GM23338 (cell line): ENCODE results near the gene LAYN. TPM values are rescaled to one million over a fixed set of nuclear protein-coding genes. Genes with fewer than 3 reads are reported as not detected.

ENCODE experiments used
- ATAC-seq: fragments of 200-7000 bp; cut with Tn5 transposase; 3 replicates; pipeline ENCODE4 v1.9.1; 2020
- DNase-seq: peaks from one replicate; pipeline ENCODE4 v3.0.0-alpha.2; 2015; ENCODE audit warnings: low spot score
- H2AFZ ChIP-seq: fragments of 200-600 bp; sonication (generic); 2 replicates; pipeline ENCODE4 v1.8.0; 2016; ENCODE audit warnings: antibody characterized with exemption, mild to moderate bottlenecking, moderate library complexity
- H3F3A ChIP-seq: fragments of 200-600 bp; sonication (generic); replicated peaks from 2 replicates; pipeline ENCODE4 v1.8.0; 2017; ENCODE audit warnings: antibody characterized with exemption, mixed run types, low read depth
- H3K27ac ChIP-seq: fragments of 200-600 bp; sonication (generic); 2 replicates; pipeline ENCODE4 v1.6.1; 2016; ENCODE audit warnings: low read depth
- H3K27me3 ChIP-seq: fragments of 200-600 bp; sonication (generic); 2 replicates; pipeline ENCODE4 v1.8.0; 2016; ENCODE audit warnings: mild to moderate bottlenecking, mixed run types, moderate library complexity; ENCODE audit not compliant: insufficient read depth
- H3K36me3 ChIP-seq: fragments of 200-600 bp; sonication (generic); 2 replicates; pipeline ENCODE4 v1.8.0; 2016; ENCODE audit warnings: mild to moderate bottlenecking; ENCODE audit not compliant: insufficient read depth
- H3K4me1 ChIP-seq: fragments of 200-600 bp; sonication (generic); 2 replicates; pipeline ENCODE4 v1.8.0; 2016; ENCODE audit warnings: mild to moderate bottlenecking, moderate library complexity; ENCODE audit not compliant: insufficient read depth
- H3K4me2 ChIP-seq: fragments of 200-600 bp; sonication (generic); 2 replicates; pipeline ENCODE4 v1.7.1; 2017; ENCODE audit warnings: mixed run types
- H3K4me3 ChIP-seq: fragments of 200-600 bp; sonication (generic); 2 replicates; pipeline ENCODE4 v1.6.1; 2016; ENCODE audit warnings: mixed run types
- H3K79me2 ChIP-seq: fragments of 200-600 bp; sonication (generic); replicated peaks from 2 replicates; pipeline ENCODE4 v1.8.0; 2017; ENCODE audit warnings: mild to moderate bottlenecking; ENCODE audit not compliant: insufficient read depth
- H3K9me2 ChIP-seq: fragments of 200-600 bp; sonication (generic); 2 replicates; pipeline ENCODE4 v1.8.0; 2017; ENCODE audit not compliant: insufficient read depth
- H4K20me1 ChIP-seq: fragments of 200-600 bp; sonication (generic); replicated peaks from 2 replicates; pipeline ENCODE4 v1.8.0; 2017; ENCODE audit warnings: mild to moderate bottlenecking; ENCODE audit not compliant: insufficient read depth
- H3K27ac Mint-ChIP-seq: 2 replicates; pipeline ENCODE4 v1.8.0; 2020; ENCODE audit warnings: inconsistent platforms, mild to moderate bottlenecking, moderate library complexity, mixed read lengths
- H3K27me3 Mint-ChIP-seq: 3 replicates; pipeline ENCODE4 v1.8.0; 2022; ENCODE audit warnings: low read depth, mild to moderate bottlenecking, moderate library complexity, mixed read lengths, inconsistent platforms; ENCODE audit not compliant: insufficient read depth, poor library complexity
- H3K36me3 Mint-ChIP-seq: 3 replicates; pipeline ENCODE4 v1.8.0; 2021; ENCODE audit warnings: low read depth, mild to moderate bottlenecking, inconsistent platforms, moderate library complexity, mixed read lengths
- H3K4me1 Mint-ChIP-seq: 3 replicates; pipeline ENCODE4 v1.8.0; 2020; ENCODE audit warnings: mild to moderate bottlenecking, inconsistent platforms, mixed read lengths
- H3K4me3 Mint-ChIP-seq: 3 replicates; pipeline ENCODE4 v1.8.0; 2021; ENCODE audit warnings: moderate library complexity, mild to moderate bottlenecking, inconsistent platforms, mixed read lengths
- H3K9me3 Mint-ChIP-seq: 3 replicates; pipeline ENCODE4 v1.8.0; 2020; ENCODE audit warnings: moderate library complexity, mild to moderate bottlenecking, inconsistent platforms, mixed read lengths
- CREB1 ChIP-seq: fragments of 250-450 bp; sonication (Bioruptor Pico); IDR thresholded peaks from 2 replicates; pipeline ENCODE4 v1.5.0; 2020; ENCODE audit warnings: low read depth, mild to moderate bottlenecking, moderate library complexity
- CTCF ChIP-seq, 2 experiments: fragments of 200-600 bp in 1 of 2; sonication (generic) in 1 of 2; conservative IDR thresholded peaks; 2 replicates each; pipeline versions ENCODE4 v1.5.1 to v1.6.1; 2016 to 2017; ENCODE audit warnings: antibody characterized with exemption in 2 of 2, low read depth in 2 of 2, mild to moderate bottlenecking in 2 of 2, moderate library complexity in 1 of 2
- ETS1 ChIP-seq: IDR thresholded peaks from 2 replicates; pipeline ENCODE4 v1.6.1; 2016; ENCODE audit warnings: antibody characterized with exemption
- EZH2phosphoT487 ChIP-seq: fragments of 200-600 bp; sonication (generic); IDR thresholded peaks from one replicate; pipeline ENCODE4 v1.8.1; 2018; ENCODE audit warnings: antibody characterized with exemption; ENCODE audit not compliant: unreplicated experiment
- JUNB ChIP-seq: IDR thresholded peaks from one replicate; pipeline ENCODE4 v1.6.1; 2016; ENCODE audit warnings: antibody characterized with exemption; ENCODE audit not compliant: unreplicated experiment
- NANOG ChIP-seq: IDR thresholded peaks from 2 replicates; pipeline ENCODE4 v1.6.1; 2016; ENCODE audit warnings: antibody characterized with exemption, borderline replicate concordance
- POLR2AphosphoS5 ChIP-seq: IDR thresholded peaks from 2 replicates; pipeline ENCODE4 v1.6.1; 2016; ENCODE audit warnings: antibody characterized with exemption, low read depth
- REST ChIP-seq: IDR thresholded peaks from one replicate; pipeline ENCODE4 v1.6.1; 2018; ENCODE audit warnings: antibody characterized with exemption; ENCODE audit not compliant: unreplicated experiment
- ZNF114 ChIP-seq: fragments of 250-450 bp; sonication (Bioruptor Pico); IDR thresholded peaks from 2 replicates; pipeline ENCODE4 v1.5.0; 2020; ENCODE audit warnings: mild to moderate bottlenecking, moderate library complexity
- ZNF331 ChIP-seq: fragments of 250-450 bp; sonication (Bioruptor Pico); IDR thresholded peaks from 2 replicates; pipeline ENCODE4 v1.5.0; 2020; ENCODE audit warnings: low read depth, mild to moderate bottlenecking, moderate library complexity
- polyA plus RNA-seq: library from polyadenylated mRNA; unstranded; fragments of >200 nt; fragmentation: Nextera tagmentation; extraction: Ambion mirVana; gene quantifications from 2 replicates; pipeline ENCODE4 v1.2.1, GENCODE V29; 2016
- total RNA-seq: library from RNA; depleted of rRNA; stranded (reverse); fragments of >200 nt; shearing (Covaris generic); gene quantifications from 2 replicates; pipeline ENCODE4 v1.2.3, GENCODE V29; 2014

LAYN gene
- total and polyA plus RNA-seq, 2 experiments from 2014 or later: 6.8 to 7.9 TPM

- TF ChIP-seq REST: no peak
- TF ChIP-seq ETS1: no peak
- no peak for TF ChIP-seq CTCF (conservative IDR thresholded peaks at IDR 0.05; ENCODE audit: low read depth in 2 of 2)
- TF ChIP-seq NANOG: no peak
Observed at GRCh38 chr11:111499483-111499882, 41.0 kb upstream of the LAYN start (continued).

- no peaks in the 10 kb centered on the region for H3F3A ChIP-seq
- H3K27me3 ChIP-seq: no peaks in the 10 kb centered on the region
- H3K27ac Mint-ChIP-seq: no peak overlapping the region
- H3K4me1 ChIP-seq: no peaks in the 10 kb centered on the region
- H3K4me3 ChIP-seq: no peak overlapping the region
- no peak overlapping the region for H3K27ac ChIP-seq
- H2AFZ ChIP-seq: peak overlapping the region; percentile 23; the same call in 1 of the 2 replicates
- no peaks in the 10 kb centered on the region for H4K20me1 ChIP-seq
- no peaks in the 10 kb centered on the region for H3K36me3 Mint-ChIP-seq
- H3K27me3 Mint-ChIP-seq: peaks cover 2% of the 10 kb centered on the region
- DNase-seq: no peak
- no peak overlapping the region for H3K4me3 Mint-ChIP-seq
- H3K4me2 ChIP-seq: no peak overlapping the region
- H3K36me3 ChIP-seq: no peaks in the 10 kb centered on the region
- H3K9me2 ChIP-seq: no peaks in the 10 kb centered on the region
- no peaks in the 10 kb centered on the region for H3K9me3 Mint-ChIP-seq
- peaks cover 7% of the 10 kb centered on the region; the same call in 2 of the 3 replicates for H3K4me1 Mint-ChIP-seq
- no peaks in the 10 kb centered on the region for H3K79me2 ChIP-seq
- ATAC-seq: no peak
- TF ChIP-seq ZNF114 (CRISPR knock-in tag) (no peak), JUNB (no peak), POLR2AphosphoS5 (no peak), ETS1 (no peak), CTCF (conservative IDR thresholded peaks at IDR 0.05; ENCODE audit: low read depth in 2 of 2) (no peak), ZNF331 (CRISPR knock-in tag) (no peak), NANOG (no peak), CREB1 (CRISPR knock-in tag) (no peak), EZH2phosphoT487 (no peak)
Observed at GRCh38 chr11:111500481-111500880, 40.0 kb upstream of the LAYN start.
